GM13976 (cell line): ENCODE measurements around the gene RPH3AL.

Experiments used
- DNase-seq: peaks from one replicate; pipeline ENCODE4 v3.0.0; 2012; ENCODE audit warnings: low spot score
- CTCF ChIP-seq: IDR thresholded peaks from 2 replicates; pipeline ENCODE4 v1.5.1; 2012; ENCODE audit warnings: borderline replicate concordance, mild to moderate bottlenecking; ENCODE audit not compliant: insufficient read depth; ENCODE audit errors: extremely low read depth, missing control alignments, control extremely low read depth
- in situ Hi-C: fragments of 300-500 bp; cut with MboI; formaldehyde crosslinking; loops from one replicate; pipeline ENCODE4 v1.12.0; 2022; ENCODE audit warnings: low sequenced_read_pairs, mixed read lengths, inconsistent platforms; ENCODE audit not compliant: unreplicated experiment

Gene RPH3AL

GRCh38 chr17:185445-186138 is 167.0 kb downstream of the RPH3AL start:
- DNase-seq: no peak
- no peak for TF ChIP-seq CTCF
- in situ Hi-C loops: no loop called here

GRCh38 chr17:183021-183420 is 169.6 kb downstream of the RPH3AL start:
- no peak for DNase-seq
- no peak for TF ChIP-seq CTCF
- in situ Hi-C loops: no loop called here

GRCh38 chr17:182050-182751 is 170.4 kb downstream of the RPH3AL start:
- DNase-seq: no peak
- in situ Hi-C loops: no loop called here
- no peak for TF ChIP-seq CTCF

- no peak for TF ChIP-seq CTCF
- no peak for DNase-seq
- in situ Hi-C loops: no loop called here
Measured at GRCh38 chr17:181245-182049, 171.2 kb downstream of the RPH3AL start, which contains the start of gene DOC2B. Gene DOC2B (minus strand): TSS chr17:181650. CDS start chr17:181479, 171 bp downstream.

GRCh38 chr17:180381-181244 is 172.0 kb downstream of the RPH3AL start:
- DNase-seq: no peak
- in situ Hi-C loops: no loop called here
- TF ChIP-seq CTCF: no peak
